ENCODE data around the gene POFUT1. TPM values are rescaled to one million over a fixed set of nuclear protein-coding genes. Genes with fewer than 3 reads are reported as not detected.

POFUT1 gene
- total and polyA plus RNA-seq, 5 donors = 16.6 to 29.3 (median 27.6) TPM

DNA sequence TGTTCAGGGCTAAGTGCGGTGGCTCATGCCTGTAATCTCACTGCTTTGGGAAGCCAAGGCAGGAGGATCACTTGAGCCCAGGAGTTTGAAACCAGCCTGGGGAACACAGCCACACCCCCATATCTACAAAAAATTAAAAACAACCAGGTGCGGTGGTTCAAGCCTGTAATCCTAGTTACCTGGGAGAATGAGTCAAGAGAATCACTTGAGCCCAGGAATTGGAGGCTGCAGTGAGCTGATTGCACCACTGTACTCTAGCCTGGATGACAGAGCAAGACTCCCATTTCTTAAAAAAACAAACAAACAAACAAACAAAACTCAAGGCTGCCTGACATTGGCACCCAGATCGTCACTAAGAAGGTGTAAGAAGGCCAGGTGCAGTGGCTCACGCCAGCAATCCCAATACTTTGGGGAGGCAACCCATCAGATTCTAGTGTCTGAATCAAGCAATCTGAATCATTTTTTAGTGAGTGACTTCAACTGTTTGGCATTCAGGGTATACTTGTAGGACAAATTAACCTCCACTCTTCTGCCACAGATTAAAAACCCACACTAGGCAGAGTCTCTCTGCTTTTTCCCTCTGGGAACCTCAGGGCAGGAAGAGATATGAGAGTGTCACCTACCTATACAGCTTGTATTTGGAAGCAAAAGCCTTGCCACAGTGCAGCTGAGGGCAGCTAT, 6.2 kb upstream of the POFUT1 start:
- ATAC-seq (no peak), DNase-seq (no peak)
- Histone ChIP-seq H3K27ac (ENCODE audit: low read length) (peak overlapping the region; percentile 68), H3K4me3 (ENCODE audit: low read length) (no peak overlapping the region), H3K9me3 (ENCODE audit: control insufficient read depth, low read length) (no peaks in the 10 kb centered on the region), H3K4me1 (ENCODE audit: control insufficient read depth, insufficient read depth, low read length) (peaks cover 14% of the 10 kb centered on the region), H3K27me3 (ENCODE audit: control insufficient read depth, insufficient read depth) (no peaks in the 10 kb centered on the region)
- intact Hi-C loops (cut with DNase I) = no loop called here
- 82% methylated on average over 4 of the region's 4 CpGs for WGBS

DNA sequence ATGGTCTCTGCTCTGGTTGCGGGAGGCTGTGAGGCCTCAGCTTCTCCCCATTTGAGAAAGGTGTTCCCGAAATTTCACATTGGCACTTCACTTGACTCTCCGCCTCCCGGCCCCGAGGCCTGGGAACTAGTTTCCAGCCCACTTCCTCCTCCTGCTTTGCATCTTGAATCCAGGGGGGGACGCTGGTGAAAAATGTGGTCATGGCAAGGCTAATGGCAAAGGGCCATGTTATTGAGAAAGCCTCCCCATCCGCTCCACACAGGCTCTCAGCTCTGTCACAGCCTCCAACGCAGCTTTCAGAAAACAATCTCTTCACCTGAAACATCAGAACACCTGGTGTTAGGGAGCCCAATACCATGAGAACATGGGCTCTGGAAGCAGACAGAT, 5.7 kb upstream of the POFUT1 start:
- intact Hi-C loops (cut with DNase I) = no loop called here
- no peak for ATAC-seq

GRCh38 chr20:32203356-32204204, 4.1 kb upstream of the POFUT1 start:
- no peaks in the 10 kb centered on the region for H3K27me3 ChIP-seq (ENCODE audit: control insufficient read depth, insufficient read depth)
- H3K27ac ChIP-seq (ENCODE audit: low read length) = peak overlapping the region; percentile 95
- intact Hi-C loops (cut with DNase I) = no loop called here
- no peaks in the 10 kb centered on the region for H3K9me3 ChIP-seq (ENCODE audit: control insufficient read depth, low read length)
- 61% methylated on average over 11 of the region's 11 CpGs for WGBS
- no peak overlapping the region for H3K4me3 ChIP-seq (ENCODE audit: low read length)
- H3K4me1 ChIP-seq (ENCODE audit: control insufficient read depth, insufficient read depth, low read length) = peaks cover 20% of the 10 kb centered on the region
- DNase-seq (no peak), ATAC-seq (no peak)

More for the DNA sequence above, 5.7 kb upstream of the POFUT1 start:
- Histone ChIP-seq H3K4me1 (ENCODE audit: control insufficient read depth, insufficient read depth, low read length) (peaks cover 16% of the 10 kb centered on the region), H3K27me3 (ENCODE audit: control insufficient read depth, insufficient read depth) (no peaks in the 10 kb centered on the region), H3K4me3 (ENCODE audit: low read length) (no peak overlapping the region), H3K27ac (ENCODE audit: low read length) (peak overlapping the region; percentile 68), H3K9me3 (ENCODE audit: control insufficient read depth, low read length) (no peaks in the 10 kb centered on the region)
- WGBS = 65% methylated on average over 8 of the region's 8 CpGs
- no peak for DNase-seq

DNA sequence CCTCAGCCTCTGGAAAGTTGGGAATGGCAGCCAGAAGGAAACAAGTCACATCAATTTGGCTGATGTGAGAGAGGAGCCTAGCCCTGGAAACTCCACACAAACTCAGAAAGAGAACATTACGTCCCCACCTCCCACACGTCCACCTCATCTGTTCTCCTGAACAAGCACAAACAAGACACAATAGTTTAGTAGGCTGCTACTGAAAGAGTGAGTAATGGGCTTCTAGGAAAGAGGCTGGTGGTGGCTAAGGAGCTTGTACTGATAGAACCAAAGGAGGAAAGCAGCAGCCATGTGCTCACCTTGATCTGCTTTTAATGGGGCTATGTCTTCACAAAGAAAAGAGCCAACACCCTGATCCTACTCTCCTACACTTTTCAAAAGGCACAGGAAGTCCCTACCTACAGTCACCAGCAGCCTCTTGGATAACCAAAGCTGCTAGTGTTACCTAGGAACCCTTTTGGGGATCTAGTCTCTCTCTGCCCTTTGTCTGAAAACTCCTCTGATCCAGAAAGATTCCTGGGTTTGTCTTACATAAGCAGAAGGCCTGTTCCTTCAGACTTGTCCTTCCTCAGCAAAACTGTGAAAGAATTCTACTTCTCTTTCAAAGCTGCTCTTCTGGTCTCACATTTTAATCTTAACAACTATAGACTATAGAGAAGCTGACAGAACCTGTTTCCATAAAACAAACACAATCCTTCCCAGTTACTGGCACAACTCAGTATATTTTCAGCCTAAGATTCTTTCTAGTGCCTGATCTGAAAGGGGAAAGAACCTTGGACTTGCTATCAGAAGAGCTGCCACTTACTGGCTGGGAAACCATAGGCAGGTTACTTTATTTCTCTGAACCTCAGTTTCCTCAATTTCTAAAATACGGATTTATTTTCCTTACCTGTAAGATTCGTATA, 3.2 kb upstream of the POFUT1 start:
- ATAC-seq (peak in 1 of 2 donors; percentile 7), DNase-seq (no peak)
- Histone ChIP-seq H3K27me3 (ENCODE audit: control insufficient read depth, insufficient read depth) (no peaks in the 10 kb centered on the region), H3K4me3 (ENCODE audit: low read length) (no peak overlapping the region), H3K9me3 (ENCODE audit: control insufficient read depth, low read length) (no peaks in the 10 kb centered on the region), H3K4me1 (ENCODE audit: control insufficient read depth, insufficient read depth, low read length) (peaks cover 21% of the 10 kb centered on the region), H3K27ac (ENCODE audit: low read length) (peak overlapping the region; percentile 95)
- intact Hi-C loops (cut with DNase I) = no loop called here
- WGBS = 43% methylated on average over 4 of the region's 4 CpGs

- intact Hi-C loops (cut with DNase I) = no loop called here
These were observed 2.4 kb upstream of the POFUT1 start for GRCh38 chr20:32205110-32205842.

DNA sequence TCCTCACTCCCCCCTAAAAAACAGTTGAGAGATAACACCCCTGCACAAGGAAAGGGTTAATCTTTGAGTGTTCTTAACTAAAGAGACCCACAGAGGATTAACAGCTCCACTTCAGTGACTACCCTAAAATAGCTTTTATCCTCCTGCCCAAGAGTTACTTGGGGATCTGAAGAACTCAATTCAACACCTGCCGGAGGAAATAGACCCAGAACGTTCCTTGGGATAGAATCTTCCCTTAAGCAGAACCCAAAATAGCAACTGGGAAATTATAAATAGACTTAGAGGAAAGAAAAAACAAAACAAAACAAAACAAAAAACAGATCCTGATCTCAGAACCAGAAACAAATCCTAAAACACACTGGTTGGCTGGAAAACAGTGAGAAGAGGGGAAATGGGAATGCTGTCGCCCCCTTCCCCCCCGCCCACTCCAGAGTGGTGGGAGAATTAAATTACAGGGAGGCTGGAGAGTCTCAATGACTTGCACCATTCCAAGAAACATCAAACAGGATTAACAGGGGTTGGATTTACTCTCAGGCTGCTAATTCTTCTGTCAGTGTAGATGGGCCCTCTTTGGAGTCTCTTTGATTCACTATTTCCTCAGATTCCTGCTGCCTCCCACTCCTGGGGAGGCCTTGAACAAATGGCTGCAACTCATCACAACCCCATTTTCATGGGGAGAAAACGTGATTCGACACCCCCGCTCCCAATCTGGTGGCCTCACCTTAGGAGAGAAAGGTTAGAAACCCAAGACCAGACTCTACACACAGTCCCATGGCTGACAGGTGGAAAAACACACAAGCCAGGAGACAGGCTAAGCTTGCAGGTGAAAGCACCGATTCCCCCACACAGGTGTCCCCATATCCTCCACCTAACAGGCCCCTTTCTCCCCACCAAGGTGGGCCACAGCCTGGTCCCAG, 1.6 kb upstream of the POFUT1 start:
- peak overlapping the region; percentile 78 for H3K4me3 ChIP-seq (ENCODE audit: low read length)
- no peak for DNase-seq
- no peaks in the 10 kb centered on the region for H3K9me3 ChIP-seq (ENCODE audit: control insufficient read depth, low read length)
- peaks cover 21% of the 10 kb centered on the region for H3K4me1 ChIP-seq (ENCODE audit: control insufficient read depth, insufficient read depth, low read length)
- intact Hi-C loops (cut with DNase I) = no loop called here
- no peaks in the 10 kb centered on the region for H3K27me3 ChIP-seq (ENCODE audit: control insufficient read depth, insufficient read depth)
- 46% methylated on average over 8 of the region's 8 CpGs for WGBS
- peak overlapping the region; percentile 95 for H3K27ac ChIP-seq (ENCODE audit: low read length)
- ATAC-seq = no peak

More at GRCh38 chr20:32205110-32205842, 2.4 kb upstream of the POFUT1 start:
- DNase-seq (no peak), ATAC-seq (no peak)
- Histone ChIP-seq H3K4me1 (ENCODE audit: control insufficient read depth, insufficient read depth, low read length) (peaks cover 21% of the 10 kb centered on the region), H3K27ac (ENCODE audit: low read length) (peak overlapping the region; percentile 95), H3K27me3 (ENCODE audit: control insufficient read depth, insufficient read depth) (no peaks in the 10 kb centered on the region), H3K9me3 (ENCODE audit: control insufficient read depth, low read length) (no peaks in the 10 kb centered on the region), H3K4me3 (ENCODE audit: low read length) (peak overlapping the region; percentile 78)
- WGBS = 39% methylated on average over 5 of the region's 5 CpGs

- Histone ChIP-seq H3K27ac (ENCODE audit: low read length) (peak overlapping the region; percentile 82), H3K4me1 (ENCODE audit: control insufficient read depth, insufficient read depth, low read length) (peaks cover 21% of the 10 kb centered on the region), H3K9me3 (ENCODE audit: control insufficient read depth, low read length) (no peaks in the 10 kb centered on the region), H3K27me3 (ENCODE audit: control insufficient read depth, insufficient read depth) (no peaks in the 10 kb centered on the region), H3K4me3 (ENCODE audit: low read length) (peak overlapping the region; percentile 78)
- intact Hi-C loops (cut with DNase I) = no loop called here
- peak in 1 of 2 donors; percentile 4 for ATAC-seq
- WGBS = 2% methylated on average over 40 of the region's 40 CpGs
- DNase-seq = peak in 1 of 3 donors; percentile 57
These were observed 687 bp upstream of the POFUT1 start for GRCh38 chr20:32206760-32207625.

GRCh38 chr20:32208499-32209154, 947 bp downstream of the POFUT1 start:
- no peaks in the 10 kb centered on the region for H3K9me3 ChIP-seq (ENCODE audit: control insufficient read depth, low read length)
- no peak for DNase-seq
- peak overlapping the region; percentile 74 for H3K27ac ChIP-seq (ENCODE audit: low read length)
- 64% methylated on average over 13 of the region's 13 CpGs for WGBS
- peaks cover 19% of the 10 kb centered on the region for H3K4me1 ChIP-seq (ENCODE audit: control insufficient read depth, insufficient read depth, low read length)
- no peak for ATAC-seq
- H3K4me3 ChIP-seq (ENCODE audit: low read length) = peak overlapping the region; percentile 78
- intact Hi-C loops (cut with DNase I) = no loop called here
- no peaks in the 10 kb centered on the region for H3K27me3 ChIP-seq (ENCODE audit: control insufficient read depth, insufficient read depth)

Data from right cardiac atrium (tissue), 5 donors.